OCI-LY3 (cell line): ENCODE results near the gene IL1B.

Experiments used
- H2AFZ ChIP-seq: fragments of 200-600, 300-600 bp; shearing (Covaris generic); 2 replicates; pipeline ENCODE4 v1.6.0; 2014; ENCODE audit warnings: antibody characterized with exemption, low read depth, low read length
- H3K27ac ChIP-seq: fragments of 200-600, 300-600 bp; sonication (generic); 2 replicates; pipeline ENCODE4 v1.5.1; 2014; ENCODE audit warnings: mild to moderate bottlenecking, low read length, moderate library complexity, mixed read lengths
- H3K27me3 ChIP-seq: fragments of 200-600, 300-600 bp; sonication (generic); 2 replicates; pipeline ENCODE4 v1.6.1; 2014; ENCODE audit warnings: low read depth, low read length, mixed read lengths
- H3K36me3 ChIP-seq: fragments of 200-600, 300-600 bp; sonication (generic); replicated peaks from 2 replicates; pipeline ENCODE3; 2014; ENCODE audit warnings: low read depth, low read length, mixed read lengths
- H3K4me1 ChIP-seq: fragments of 300-600, 200-600 bp; sonication (generic); 2 replicates; pipeline ENCODE4 v1.6.1; 2014; ENCODE audit warnings: low read length, mixed read lengths
- H3K4me2 ChIP-seq: fragments of 200-600, 300-600 bp; sonication (generic); 2 replicates; pipeline ENCODE4 v1.6.1; 2014; ENCODE audit warnings: low read length, mixed read lengths
- H3K4me3 ChIP-seq: fragments of 300-600, 200-600 bp; sonication (generic); 2 replicates; pipeline ENCODE4 v1.5.1; 2014; ENCODE audit warnings: antibody characterized with exemption, mild to moderate bottlenecking, low read length, moderate library complexity
- H3K79me2 ChIP-seq: fragments of 300-600, 200-600 bp; shearing (Covaris generic); 2 replicates; pipeline ENCODE4 v1.6.1; 2014; ENCODE audit warnings: mild to moderate bottlenecking, low read length, mixed read lengths
- H3K9ac ChIP-seq: fragments of 300-600, 200-600 bp; shearing (Covaris generic); 2 replicates; pipeline ENCODE4 v1.6.0; 2014; ENCODE audit warnings: mild to moderate bottlenecking, low read length, moderate library complexity
- H3K9me3 ChIP-seq: fragments of 200-600, 300-600 bp; shearing (Covaris generic); 2 replicates; pipeline ENCODE4 v1.6.1; 2014; ENCODE audit warnings: low read length, mixed read lengths; ENCODE audit not compliant: insufficient read depth
- H4K20me1 ChIP-seq: fragments of 200-600, 300-600 bp; sonication (generic); 2 replicates; pipeline ENCODE4 v1.6.1; 2016; ENCODE audit warnings: low read length, mixed read lengths; ENCODE audit not compliant: insufficient read depth
- CTCF ChIP-seq: fragments of 200-600, 300-600 bp; sonication (generic); IDR thresholded peaks from 2 replicates; pipeline ENCODE4 v1.5.1; 2014; ENCODE audit warnings: antibody characterized with exemption, low read length, low read depth
- EZH2phosphoT487 ChIP-seq: fragments of 200-600 bp; shearing (Covaris generic); IDR thresholded peaks from 2 replicates; pipeline ENCODE4 v1.6.1; 2018; ENCODE audit warnings: antibody characterized with exemption, mixed run types, low read depth

The IL1B gene

GRCh38 chr2:112819081-112819480 lies 17.5 kb downstream of the IL1B start:
- Histone ChIP-seq H3K27me3 (no peaks in the 10 kb centered on the region), H4K20me1 (no peaks in the 10 kb centered on the region), H3K9me3 (no peaks in the 10 kb centered on the region), H3K79me2 (no peaks in the 10 kb centered on the region), H3K27ac (no peak overlapping the region), H3K4me1 (peaks cover 5% of the 10 kb centered on the region; the same call in 1 of the 2 replicates), H3K4me2 (no peak overlapping the region), H2AFZ (no peak overlapping the region), H3K9ac (no peak overlapping the region), H3K4me3 (no peak overlapping the region), H3K36me3 (no peaks in the 10 kb centered on the region)
- TF ChIP-seq EZH2phosphoT487 (no peak), CTCF (no peak)

- no peaks in the 10 kb centered on the region for H3K79me2 ChIP-seq
- no peak overlapping the region for H3K4me3 ChIP-seq
- no peak overlapping the region for H2AFZ ChIP-seq
- H3K27me3 ChIP-seq, result no peaks in the 10 kb centered on the region
- no peaks in the 10 kb centered on the region for H4K20me1 ChIP-seq
- no peaks in the 10 kb centered on the region for H3K9me3 ChIP-seq
- peaks cover 7% of the 10 kb centered on the region for H3K4me1 ChIP-seq
- H3K36me3 ChIP-seq, result no peaks in the 10 kb centered on the region
- no peak overlapping the region for H3K9ac ChIP-seq
- H3K27ac ChIP-seq, result no peak overlapping the region
- TF ChIP-seq CTCF (no peak), EZH2phosphoT487 (no peak)
- no peak overlapping the region for H3K4me2 ChIP-seq
Measured at GRCh38 chr2:112818094-112818902, 18.3 kb downstream of the IL1B start.

- H3K27ac ChIP-seq, result no peak overlapping the region
- no peaks in the 10 kb centered on the region for H3K9me3 ChIP-seq
- H4K20me1 ChIP-seq, result no peaks in the 10 kb centered on the region
- no peak overlapping the region for H3K4me3 ChIP-seq
- peaks cover 18% of the 10 kb centered on the region for H3K4me1 ChIP-seq
- H3K9ac ChIP-seq, result no peak overlapping the region
- no peaks in the 10 kb centered on the region for H3K36me3 ChIP-seq
- no peaks in the 10 kb centered on the region for H3K27me3 ChIP-seq
- H2AFZ ChIP-seq, result no peak overlapping the region
- H3K79me2 ChIP-seq, result no peaks in the 10 kb centered on the region
- no peak overlapping the region for H3K4me2 ChIP-seq
- no peak for TF ChIP-seq EZH2phosphoT487
- TF ChIP-seq CTCF, result no peak
Measured at GRCh38 chr2:112817082-112817689, 19.4 kb downstream of the IL1B start.

GRCh38 chr2:112814278-112814677 lies 22.3 kb downstream of the IL1B start:
- Histone ChIP-seq H3K4me3 (no peak overlapping the region), H3K27ac (no peak overlapping the region), H3K4me1 (peaks cover 21% of the 10 kb centered on the region), H3K36me3 (no peaks in the 10 kb centered on the region), H3K27me3 (no peaks in the 10 kb centered on the region), H2AFZ (no peak overlapping the region), H3K9ac (no peak overlapping the region), H3K79me2 (no peaks in the 10 kb centered on the region), H3K4me2 (no peak overlapping the region), H4K20me1 (no peaks in the 10 kb centered on the region), H3K9me3 (no peaks in the 10 kb centered on the region)
- TF ChIP-seq CTCF (no peak), EZH2phosphoT487 (no peak)
